Fibroblast of skin of abdomen (primary cell): ENCODE results near the gene PHETA1.
"Not testable (repeated sequence)": the region's sequence is repeated elsewhere in the genome, so short reads cannot be mapped to it uniquely, and the experiment has no call there.

Source experiments
- DNase-seq: peaks from one replicate; pipeline ENCODE4 v3.0.0-alpha.2; 2013

The PHETA1 gene

GRCh38 chr12:111347891-111348644 lies 20.8 kb downstream of the PHETA1 start:
- no peak for DNase-seq

- DNase-seq: no peak
Measured at GRCh38 chr12:111344254-111344875, 24.5 kb downstream of the PHETA1 start.

GRCh38 chr12:111343181-111343580 lies 25.7 kb downstream of the PHETA1 start:
- DNase-seq: no peak

GRCh38 chr12:111342376-111342775 lies 26.5 kb downstream of the PHETA1 start:
- no peak for DNase-seq

GRCh38 chr12:111341426-111342065 lies 27.3 kb downstream of the PHETA1 start:
- DNase-seq: no peak

- not testable (repeated sequence) for DNase-seq
Measured at GRCh38 chr12:111340680-111341079, 28.2 kb downstream of the PHETA1 start.

GRCh38 chr12:111340231-111340630 lies 28.7 kb downstream of the PHETA1 start:
- DNase-seq: no peak

GRCh38 chr12:111339321-111339938 lies 29.5 kb downstream of the PHETA1 start:
- no peak for DNase-seq

- no peak for DNase-seq
Measured at GRCh38 chr12:111338096-111338495, 30.8 kb downstream of the PHETA1 start.

GRCh38 chr12:111337371-111337770 lies 31.5 kb downstream of the PHETA1 start:
- DNase-seq: no peak

- DNase-seq: not testable (repeated sequence)
Measured at GRCh38 chr12:111336411-111336810, 32.5 kb downstream of the PHETA1 start.

GRCh38 chr12:111335811-111336210 lies 33.1 kb downstream of the PHETA1 start:
- DNase-seq: no peak

GRCh38 chr12:111335301-111335700 lies 33.6 kb downstream of the PHETA1 start:
- not testable (repeated sequence) for DNase-seq

GRCh38 chr12:111334393-111334915 lies 34.4 kb downstream of the PHETA1 start:
- no peak for DNase-seq

- peak; percentile 46 for DNase-seq
Measured at GRCh38 chr12:111330800-111331752, 37.8 kb downstream of the PHETA1 start.

- DNase-seq: no peak
Measured at GRCh38 chr12:111328138-111328537, 40.8 kb downstream of the PHETA1 start.

GRCh38 chr12:111327474-111327873 lies 41.4 kb downstream of the PHETA1 start:
- DNase-seq: no peak

GRCh38 chr12:111322336-111323250 lies 46.3 kb downstream of the PHETA1 start:
- no peak for DNase-seq

GRCh38 chr12:111321317-111321716 lies 47.6 kb downstream of the PHETA1 start:
- no peak for DNase-seq

GRCh38 chr12:111320258-111321050 lies 48.4 kb downstream of the PHETA1 start:
- no peak for DNase-seq
